Activated T-helper 17 cell treated with anti-CD3 and anti-CD28 coated beads, Interleukin-2, amount 50 U/mL, for 72 hours (primary cell): ENCODE results near the gene KDM7A. TPM values are rescaled to one million over a fixed set of nuclear protein-coding genes. Genes with fewer than 3 reads are reported as not detected.

Experiments
- ATAC-seq: fragments of 150-1000 bp; cut with Tn5 transposase; replicated peaks from 2 replicates; pipeline ENCODE4 v1.10.0; 2021; ENCODE audit warnings: mild to moderate bottlenecking, moderate library complexity
- H3K27ac Mint-ChIP-seq: one replicate; pipeline ENCODE4 v1.8.0; 2022; ENCODE audit warnings: mixed read lengths
- H3K27me3 Mint-ChIP-seq: one replicate; pipeline ENCODE4 v1.8.0; 2022; ENCODE audit warnings: mixed read lengths
- H3K36me3 Mint-ChIP-seq: one replicate; pipeline ENCODE4 v1.8.0; 2022; ENCODE audit warnings: low read depth, mild to moderate bottlenecking, mixed read lengths
- H3K4me1 Mint-ChIP-seq: one replicate; pipeline ENCODE4 v1.8.0; 2022; ENCODE audit warnings: mixed read lengths
- H3K4me3 Mint-ChIP-seq: one replicate; pipeline ENCODE4 v1.8.0; 2022; ENCODE audit warnings: mild to moderate bottlenecking, mixed read lengths
- H3K9me3 Mint-ChIP-seq: one replicate; pipeline ENCODE4 v1.8.0; 2022; ENCODE audit warnings: mixed read lengths
- total RNA-seq, 2 donors: library from RNA; stranded (reverse); gene quantifications; one replicate each; pipeline ENCODE4 v1.2.3, GENCODE V29; 2022

Gene KDM7A
- total RNA-seq, 2 donors from 2014 or later: 31.1 to 48.7 TPM

DNA sequence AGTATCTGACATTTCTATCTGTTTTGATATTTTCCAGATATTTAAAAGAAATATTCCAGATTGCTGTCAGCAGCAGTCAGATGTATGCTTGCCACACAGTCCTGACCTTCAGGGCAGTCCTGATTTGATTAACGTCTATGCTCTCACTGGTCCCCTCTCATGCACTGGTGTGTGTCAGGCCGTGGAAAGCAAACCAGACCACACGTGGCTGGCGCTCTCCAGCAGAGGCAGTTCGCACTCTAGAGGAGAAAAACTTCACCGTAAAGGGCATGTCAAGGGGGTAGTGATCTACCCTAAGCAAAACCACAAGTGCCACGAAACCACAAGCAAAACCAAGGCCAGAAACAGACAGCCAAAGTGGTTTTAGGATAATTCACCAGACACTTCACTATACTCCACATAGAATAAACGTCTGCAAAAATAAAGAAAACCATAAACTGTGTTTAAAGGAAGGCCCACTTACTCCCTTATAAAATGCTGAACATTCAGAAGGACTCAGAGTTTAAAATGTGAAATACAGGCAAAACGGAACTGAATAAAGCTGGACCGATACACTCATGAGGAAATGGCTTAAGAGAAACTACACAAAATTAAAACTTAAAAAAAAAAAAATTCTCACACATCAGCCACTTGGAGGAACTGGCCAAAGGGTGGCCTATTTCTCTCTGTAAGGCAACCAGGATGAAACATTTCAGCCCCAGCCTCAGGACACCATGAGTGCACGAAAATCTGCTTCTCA lies 140.4 kb downstream of the KDM7A start:
- ATAC-seq: peak; percentile 77
- Mint-ChIP-seq H3K9me3 (no peaks in the 10 kb centered on the region), H3K27me3 (no peaks in the 10 kb centered on the region), H3K36me3 (peaks cover 80% of the 10 kb centered on the region), H3K4me3 (peak overlapping the region; percentile 17), H3K4me1 (peaks cover 16% of the 10 kb centered on the region), H3K27ac (peak overlapping the region; percentile 46)

DNA sequence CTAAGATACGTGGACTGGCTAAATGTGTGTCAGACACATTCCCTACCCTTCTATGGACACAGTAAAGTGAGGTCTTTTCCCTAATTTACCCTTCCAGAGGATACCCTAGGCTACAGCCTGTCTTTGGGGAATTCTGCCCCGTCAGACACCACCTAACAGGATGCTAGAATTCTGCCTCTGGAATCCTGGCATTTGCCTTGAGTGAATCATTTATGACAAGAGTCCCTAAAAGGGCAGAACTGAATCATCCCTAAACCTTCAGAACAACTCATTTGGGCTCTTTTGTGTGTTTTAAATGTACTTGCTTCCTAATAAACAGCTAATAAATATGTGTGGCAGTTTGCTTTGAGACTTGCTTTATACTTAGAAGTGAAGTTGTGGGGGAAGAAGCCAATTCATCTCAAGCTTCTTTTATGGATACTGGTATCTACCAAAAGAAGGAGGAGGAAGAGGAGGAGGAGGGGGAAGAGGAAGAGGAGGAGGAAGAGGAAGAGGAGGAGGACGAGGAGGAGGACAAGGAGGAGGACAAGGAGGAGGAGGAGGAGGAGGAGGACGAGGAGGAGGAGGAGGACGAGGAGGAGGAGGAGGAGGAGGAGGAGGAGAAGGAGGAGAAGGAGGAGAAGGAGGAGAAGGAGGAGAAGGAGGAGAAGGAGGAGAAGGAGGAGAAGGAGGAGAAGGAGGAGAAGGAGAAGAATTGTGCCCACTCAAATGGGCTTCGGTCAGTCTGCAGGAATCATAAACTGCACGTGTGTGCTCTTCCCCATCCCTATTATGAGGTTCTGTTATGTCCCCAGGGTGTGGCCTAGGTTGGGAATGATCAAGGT lies 141.2 kb downstream of the KDM7A start:
- Mint-ChIP-seq H3K4me1 (peaks cover 16% of the 10 kb centered on the region), H3K27me3 (no peaks in the 10 kb centered on the region), H3K36me3 (peaks cover 80% of the 10 kb centered on the region), H3K4me3 (peak overlapping the region; percentile 33), H3K9me3 (no peaks in the 10 kb centered on the region), H3K27ac (peak overlapping the region; percentile 69)
- ATAC-seq: peak; percentile 24

Other genes with a start within 250 kb of the KDM7A start
- gene PARP12, start 114.0 kb downstream of the KDM7A start, total RNA-seq: 10 to 100 TPM; 17.4 to 43.6 TPM
- gene SLC37A3, start 221.5 kb upstream of the KDM7A start, total RNA-seq: 10 to 100 TPM; 41.8 to 55.1 TPM
- gene RAB19, start 227.1 kb upstream of the KDM7A start, total RNA-seq: 1 to 10 TPM; 4.5 to 7.2 TPM